HG03575 (cell line): ENCODE measurements around the gene BIRC7.
"Not testable (repeated sequence)": the region's sequence is repeated elsewhere in the genome, so short reads cannot be mapped to it uniquely, and the experiment has no call there.

Source experiments
- ATAC-seq: cut with Tn5 transposase; IDR thresholded peaks from one replicate; pipeline ENCODE4 v1.9.1; 2021; ENCODE audit not compliant: unreplicated experiment, insufficient number of reproducible peaks, low FRiP score; ENCODE audit errors: extremely low read depth

Gene BIRC7

DNA sequence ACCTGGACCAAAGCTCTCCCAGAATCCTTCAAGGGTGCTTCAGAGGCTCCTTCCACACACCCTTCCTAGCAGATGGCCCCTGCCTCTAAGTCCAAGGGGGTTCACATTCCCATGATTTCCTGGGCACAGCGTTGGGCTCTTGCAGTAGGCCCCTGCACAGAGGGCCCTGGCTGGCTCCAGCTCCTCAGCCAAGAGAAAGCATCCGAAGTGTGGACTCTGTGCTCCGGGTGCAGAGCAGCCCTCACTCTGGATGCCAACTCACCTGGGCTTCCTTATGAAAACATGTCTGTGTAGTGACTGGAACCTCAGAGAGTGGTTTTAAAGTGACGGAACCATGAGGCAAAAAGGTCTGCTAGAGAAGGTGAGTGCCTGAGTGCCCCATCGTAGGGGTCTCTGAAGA is 31.3 kb upstream of the BIRC7 start:
- ATAC-seq: no peak

- no peak for ATAC-seq
Measured at GRCh38 chr20:63205896-63206295, 29.8 kb upstream of the BIRC7 start.

DNA sequence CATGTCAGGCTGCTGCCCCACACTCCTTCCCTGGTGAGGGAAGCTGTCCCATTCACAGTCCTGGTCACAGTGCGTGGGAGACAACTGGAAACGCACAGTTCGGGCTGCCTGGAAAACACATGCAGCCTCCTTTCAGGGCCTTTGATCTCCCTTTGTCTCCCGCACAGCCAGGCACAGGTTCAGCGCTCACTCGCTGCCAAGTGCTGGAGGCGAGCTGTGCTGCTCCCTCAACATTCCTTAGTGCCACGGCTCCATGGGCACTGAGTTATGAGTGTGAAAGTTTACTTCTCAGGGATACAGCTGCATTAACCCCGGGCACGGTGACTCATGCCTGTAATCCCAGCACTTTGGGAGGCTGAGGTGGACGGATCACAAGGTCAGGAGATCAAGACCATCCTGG is 28.8 kb upstream of the BIRC7 start:
- ATAC-seq: no peak

- ATAC-seq: no peak
Measured at GRCh38 chr20:63208346-63208909, 27.3 kb upstream of the BIRC7 start.

- ATAC-seq: no peak
Measured at GRCh38 chr20:63210011-63210605, 25.6 kb upstream of the BIRC7 start.

DNA sequence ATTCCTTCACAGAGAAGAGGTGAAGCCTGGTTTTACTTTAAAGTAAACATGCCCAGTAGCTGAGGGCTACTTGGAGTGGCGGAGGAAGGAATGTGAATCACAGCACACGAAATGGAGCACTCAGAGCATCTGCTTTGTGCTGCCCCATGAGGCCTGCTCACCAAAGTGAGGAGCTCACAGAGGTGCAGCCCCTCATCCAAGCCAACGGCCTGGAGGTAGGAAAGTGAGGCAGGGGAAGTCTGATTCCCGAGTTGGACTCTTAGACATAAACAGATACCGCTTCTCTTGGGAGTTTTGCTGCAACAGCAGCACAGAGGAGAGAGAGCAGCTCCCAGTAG is 23.3 kb upstream of the BIRC7 start:
- no peak for ATAC-seq

GRCh38 chr20:63212792-63213191 is 22.9 kb upstream of the BIRC7 start:
- ATAC-seq: no peak

DNA sequence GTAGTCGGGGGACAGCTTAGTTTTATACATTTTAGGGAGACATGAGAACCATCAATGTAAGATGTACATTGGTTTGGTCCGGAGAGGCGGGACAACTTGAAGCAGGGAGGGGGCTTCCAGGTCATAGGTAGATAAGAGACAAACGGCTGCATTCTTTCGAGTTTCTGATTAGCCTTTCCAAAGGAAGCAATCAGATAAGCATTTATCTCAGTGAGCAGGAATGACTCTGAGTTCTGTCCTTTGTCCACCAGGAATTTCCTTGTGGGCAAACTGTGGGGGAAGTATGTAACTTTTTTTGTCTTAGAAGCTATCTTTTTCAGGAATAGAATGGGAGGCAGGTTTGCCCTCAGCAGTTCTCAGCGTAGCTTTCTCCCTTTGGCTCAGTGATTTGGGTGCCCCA is 21.2 kb upstream of the BIRC7 start:
- ATAC-seq: no peak

- no peak for ATAC-seq
Measured at GRCh38 chr20:63215101-63216040, 20.3 kb upstream of the BIRC7 start.

DNA sequence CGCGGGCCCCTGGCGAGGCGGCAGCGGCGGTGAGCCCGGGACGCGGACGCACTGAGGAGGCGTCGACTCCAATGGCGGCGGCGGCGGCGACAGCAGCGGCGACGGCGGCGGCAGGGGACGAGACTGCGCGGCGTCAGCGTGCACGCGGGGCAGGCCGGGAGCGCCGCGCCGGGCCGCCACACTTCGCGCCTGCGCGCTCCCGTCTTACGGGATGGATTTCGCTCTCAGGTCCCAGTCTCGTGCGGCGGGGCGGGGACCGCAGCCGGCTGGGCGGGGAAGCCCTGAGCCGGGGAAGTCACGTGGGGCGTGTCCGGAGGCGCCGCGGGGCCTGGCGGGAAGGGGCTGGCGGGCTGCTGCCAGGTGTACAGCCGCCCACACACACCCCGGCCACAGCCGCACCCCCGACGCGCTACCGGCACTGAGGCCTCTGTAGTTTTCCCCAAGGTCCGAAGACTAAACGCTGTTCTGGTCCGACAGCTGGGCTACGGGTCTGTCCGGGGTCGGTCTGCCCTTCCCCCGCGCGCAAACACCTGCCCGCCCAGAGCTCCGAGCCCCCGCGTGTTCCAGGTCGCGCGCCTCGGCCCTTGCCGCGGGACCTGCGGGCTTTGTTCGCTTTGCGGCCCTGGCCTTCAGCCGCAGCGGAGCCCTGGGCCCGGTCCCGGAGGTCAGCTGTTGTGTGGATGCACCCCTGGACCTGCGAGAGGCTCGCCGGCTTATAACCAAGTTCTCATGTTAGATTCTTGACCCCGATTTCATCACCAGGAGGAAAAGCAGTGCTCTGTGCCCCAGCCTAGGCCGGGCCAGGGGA is 19.5 kb upstream of the BIRC7 start, which contains the start of gene YTHDF1:
Gene YTHDF1 (minus strand): TSS at position 91 of the 808 bp plus-strand sequence. CDS start 239 bp downstream, outside the sequence.
- ATAC-seq: peak; percentile 76

GRCh38 chr20:63216849-63217471 is 18.7 kb upstream of the BIRC7 start:
- no peak for ATAC-seq

- no peak for ATAC-seq
Measured at GRCh38 chr20:63217706-63218105, 18.0 kb upstream of the BIRC7 start.

DNA sequence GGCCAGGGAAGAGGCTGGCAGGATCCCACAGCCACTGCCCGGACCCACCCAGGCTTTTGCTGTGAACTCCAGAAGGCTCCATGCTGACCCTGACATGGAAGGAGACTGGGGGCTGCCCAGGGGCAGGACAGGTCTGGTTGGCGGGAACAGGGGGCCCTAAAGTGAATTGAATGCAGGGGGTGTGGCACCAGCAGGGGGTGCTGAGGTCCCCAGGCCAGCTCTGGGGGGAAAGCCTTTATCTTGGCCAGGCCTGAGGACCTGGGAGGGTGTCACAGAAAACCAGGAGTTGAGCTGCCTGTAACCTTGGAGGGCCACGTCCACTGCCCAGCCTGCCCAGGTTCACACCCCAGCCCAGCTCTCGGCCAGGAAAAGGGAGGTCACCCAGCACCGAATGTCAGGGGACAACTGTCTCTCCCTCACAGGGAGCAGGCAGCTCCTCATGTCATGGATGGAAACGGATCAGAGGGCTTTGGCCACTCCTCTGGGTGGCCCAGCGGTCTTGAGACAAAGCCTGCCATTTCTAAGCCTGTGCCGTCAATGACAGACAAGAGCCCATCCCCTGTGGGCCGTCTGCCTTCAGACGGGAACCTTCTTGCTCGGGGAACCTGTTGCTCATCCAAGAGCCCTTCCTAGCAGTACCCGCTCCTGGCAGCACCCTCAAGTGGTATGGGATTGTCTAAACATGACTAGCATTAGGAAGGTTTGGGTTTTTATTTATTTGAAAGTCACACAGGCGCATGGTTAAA is 16.8 kb upstream of the BIRC7 start:
- ATAC-seq: no peak

GRCh38 chr20:63219447-63219821 is 16.3 kb upstream of the BIRC7 start:
- ATAC-seq: no peak

DNA sequence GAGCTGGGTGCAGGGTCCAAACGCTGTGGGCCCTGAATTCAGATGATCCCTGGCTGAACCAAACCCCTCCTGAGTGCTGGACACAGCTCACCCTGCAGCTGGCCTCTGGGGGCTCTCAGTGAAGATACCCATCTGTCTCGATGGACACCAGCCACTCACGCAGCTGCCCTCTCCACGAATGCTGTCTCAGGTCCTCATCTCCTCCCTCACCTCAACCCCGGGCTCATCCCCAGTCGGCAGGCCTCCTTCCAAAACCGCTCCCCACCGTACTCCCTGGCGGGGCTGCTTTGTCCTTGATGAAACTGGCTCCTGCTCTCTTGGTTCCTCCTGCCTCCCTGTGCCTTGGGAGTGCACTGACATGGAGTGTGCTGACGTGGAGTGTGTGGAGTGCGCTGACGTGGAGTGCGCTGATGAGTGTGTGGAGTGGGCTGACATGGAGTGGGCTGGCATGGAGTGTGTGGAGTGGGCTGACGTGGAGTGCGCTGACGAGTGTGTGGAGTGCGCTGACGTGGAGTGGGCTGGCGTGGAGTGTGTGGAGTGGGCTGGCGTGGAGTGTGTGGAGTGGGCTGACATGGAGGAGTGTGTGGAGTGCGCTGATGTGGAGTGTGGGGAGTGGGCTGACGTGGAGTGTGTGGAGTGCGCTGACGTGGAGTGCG is 15.7 kb upstream of the BIRC7 start:
- no peak for ATAC-seq

DNA sequence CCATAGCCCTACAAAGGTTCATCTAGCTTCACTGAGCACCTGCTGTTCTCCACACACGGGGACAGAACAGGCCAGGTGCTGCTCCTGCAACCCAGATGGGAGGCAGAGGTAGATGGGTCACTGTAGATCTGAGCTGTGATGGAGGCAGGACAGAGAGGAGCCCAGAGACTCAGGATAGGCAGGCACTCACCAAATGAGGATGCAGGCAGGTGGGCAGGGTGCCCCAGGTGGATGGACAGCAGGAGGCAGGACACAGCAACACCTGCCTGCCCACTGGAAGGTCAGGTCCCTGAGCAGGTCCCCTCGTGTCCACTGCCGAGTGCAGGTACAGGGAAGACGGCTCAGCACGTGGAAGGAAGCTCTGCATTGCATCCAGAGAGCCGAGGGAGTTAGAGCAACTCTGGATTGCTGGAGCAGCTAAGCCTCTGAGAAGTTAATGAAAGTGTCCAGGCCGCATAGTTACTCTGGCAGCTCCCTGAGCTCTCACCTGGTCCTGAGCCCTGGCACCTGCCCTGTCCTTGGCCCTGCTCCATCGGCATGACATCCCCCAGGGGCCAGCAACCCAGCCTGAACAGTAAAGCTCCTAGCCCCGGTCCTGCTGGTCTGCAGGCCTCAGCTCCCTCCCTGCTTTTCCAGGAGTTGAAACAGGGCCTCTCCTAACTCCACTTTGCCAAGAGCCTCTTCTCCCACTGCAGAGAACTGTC is 14.9 kb upstream of the BIRC7 start:
- no peak for ATAC-seq

DNA sequence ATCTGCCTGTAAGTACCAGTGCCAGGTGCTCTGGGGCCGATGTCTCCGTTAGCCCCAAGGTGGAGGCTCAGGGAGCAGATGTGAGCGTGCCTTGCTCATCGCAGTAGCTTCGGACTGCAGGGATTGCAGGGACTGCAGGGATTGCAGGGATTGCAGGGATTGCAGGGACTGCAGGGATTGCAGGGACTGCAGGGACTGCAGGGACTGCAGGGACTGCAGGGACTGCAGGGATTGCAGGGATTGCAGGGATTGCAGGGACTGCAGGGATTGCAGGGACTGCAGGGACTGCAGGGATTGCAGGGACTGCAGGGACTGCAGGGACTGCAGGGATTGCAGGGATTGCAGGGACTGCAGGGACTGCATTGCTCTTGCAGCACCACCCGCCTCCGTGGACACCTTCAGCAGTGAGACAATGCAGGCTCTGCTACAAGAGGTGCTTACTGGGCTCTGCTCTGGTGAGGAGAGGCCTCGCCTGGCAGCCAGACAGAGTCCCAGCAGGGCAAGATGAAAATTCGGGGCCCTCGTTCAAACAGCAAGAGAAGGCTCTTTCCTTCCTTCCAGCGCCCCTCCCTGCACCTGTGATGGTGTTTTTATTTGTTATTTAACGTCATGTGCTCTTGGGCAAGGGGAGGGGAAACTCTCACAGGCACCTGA is 14.2 kb upstream of the BIRC7 start:
- ATAC-seq: not testable (repeated sequence)
